SK-MEL-5 (cell line): ENCODE data around the gene TOMM22. TPM values are rescaled to one million over a fixed set of nuclear protein-coding genes. Genes with fewer than 3 reads are reported as not detected.

ENCODE experiments used
- DNase-seq: peaks from one replicate; pipeline ENCODE4 v3.0.0-alpha.2; 2016; ENCODE audit warnings: low read depth, low spot score
- in situ Hi-C: cut with HindIII; loops from 2 replicates; pipeline ENCODE4 v1.10.0; 2016; ENCODE audit warnings: low sequenced_read_pairs, high pct_unique_total_duplicates, low pct_unique_long_range_greater_than_20kb
- total RNA-seq: library from RNA; depleted of rRNA; stranded (reverse); fragments of >200 nt; shearing (Covaris generic); gene quantifications from 2 replicates; pipeline ENCODE4 v1.2.3, GENCODE V29; 2014; rRNA removed

TOMM22 gene
- total RNA-seq, 1 experiment from 2014 or later: 78.4 TPM

DNA sequence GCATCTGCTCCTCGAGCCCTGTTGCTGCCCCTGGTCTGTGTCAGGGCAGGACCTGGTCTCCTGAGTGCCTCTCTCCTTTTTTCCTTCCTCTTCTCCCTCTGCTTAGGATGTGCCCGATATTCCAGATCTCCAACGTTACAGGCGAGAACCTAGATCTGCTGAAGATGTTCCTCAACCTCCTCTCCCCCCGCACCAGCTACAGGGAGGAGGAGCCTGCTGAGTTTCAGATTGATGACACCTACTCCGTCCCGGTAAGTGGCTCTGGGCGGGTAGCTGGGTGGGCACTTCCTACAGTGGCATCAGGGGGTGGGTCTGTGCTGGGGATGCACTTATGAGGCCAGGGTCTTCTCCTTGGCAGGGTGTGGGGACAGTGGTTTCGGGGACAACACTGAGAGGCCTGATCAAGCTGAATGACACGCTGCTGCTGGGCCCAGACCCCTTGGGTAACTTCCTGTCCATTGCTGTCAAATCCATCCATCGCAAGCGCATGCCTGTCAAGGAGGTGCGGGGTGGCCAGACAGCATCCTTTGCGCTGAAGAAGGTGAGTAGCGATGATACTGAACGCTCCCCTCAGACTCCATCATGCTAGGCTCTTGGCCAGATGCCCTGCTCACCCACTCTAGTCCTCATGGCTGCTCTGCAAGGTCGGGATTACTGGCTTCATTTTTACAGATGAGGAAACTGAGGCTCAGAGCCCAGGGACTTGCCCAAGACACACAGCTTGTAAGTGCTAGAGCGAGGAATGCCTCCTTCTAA, 44.3 kb downstream of the TOMM22 start:
- in situ Hi-C loops: no loop called here
- no peak for DNase-seq

DNA sequence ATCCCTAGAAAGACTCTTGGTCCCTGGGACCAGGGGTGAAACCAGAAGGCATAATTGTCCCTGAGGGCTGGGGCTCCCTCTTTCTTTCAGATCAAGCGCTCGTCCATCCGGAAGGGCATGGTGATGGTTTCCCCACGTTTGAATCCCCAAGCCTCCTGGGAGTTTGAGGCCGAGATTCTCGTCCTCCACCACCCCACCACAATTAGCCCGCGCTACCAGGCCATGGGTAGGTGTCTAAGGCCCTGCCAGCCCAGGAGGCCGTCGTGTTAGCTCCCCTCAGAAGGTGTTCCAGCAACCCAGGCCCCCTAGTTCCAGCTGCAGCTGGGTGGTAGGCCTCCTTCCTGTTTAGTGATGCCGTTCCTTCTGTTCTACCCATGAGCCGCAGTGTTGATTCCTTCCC, 45.4 kb downstream of the TOMM22 start:
- DNase-seq: no peak
- in situ Hi-C loops: no loop called here

DNA sequence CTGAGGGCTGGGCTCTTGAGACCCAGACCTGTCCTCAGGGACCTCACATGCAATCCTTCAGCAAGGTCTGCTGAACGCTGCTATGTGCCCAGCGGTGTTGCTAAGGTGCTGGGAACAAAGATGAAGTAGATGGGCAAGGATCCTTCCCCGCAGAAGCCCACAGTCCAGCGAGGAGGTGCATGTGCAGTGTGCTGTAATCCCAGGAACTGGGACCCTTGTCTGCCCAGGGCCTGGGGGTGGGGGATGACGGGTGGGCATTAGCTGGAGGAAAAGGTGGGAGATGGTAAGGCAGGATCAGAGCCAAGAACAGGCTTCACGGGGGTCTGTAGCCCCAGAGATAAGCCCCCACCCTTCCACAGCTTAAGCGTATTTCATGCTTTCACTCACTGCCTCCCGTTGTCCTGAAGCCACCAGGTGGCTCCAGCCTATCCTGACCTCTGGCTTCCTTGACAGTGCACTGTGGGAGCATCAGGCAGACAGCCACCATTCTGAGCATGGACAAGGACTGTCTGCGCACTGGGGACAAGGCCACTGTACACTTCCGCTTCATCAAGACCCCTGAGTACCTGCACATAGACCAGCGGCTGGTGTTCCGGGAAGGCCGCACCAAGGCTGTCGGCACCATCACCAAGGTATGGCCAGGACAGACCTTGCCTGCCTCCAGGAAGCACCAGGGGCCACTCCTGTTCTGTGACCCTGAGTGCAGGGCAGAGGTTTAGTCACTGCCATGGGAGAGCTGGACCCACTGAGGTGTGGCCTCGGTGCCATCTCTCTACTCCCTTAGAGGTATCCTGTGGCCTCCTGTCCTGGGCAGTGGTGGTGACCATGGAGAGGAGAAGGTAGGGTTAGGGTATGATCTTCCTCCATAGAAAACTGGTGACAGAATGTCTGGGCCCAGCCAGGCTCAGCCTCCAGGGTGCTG, 46.0 kb downstream of the TOMM22 start:
- in situ Hi-C loops: no loop called here
- DNase-seq: no peak

DNA sequence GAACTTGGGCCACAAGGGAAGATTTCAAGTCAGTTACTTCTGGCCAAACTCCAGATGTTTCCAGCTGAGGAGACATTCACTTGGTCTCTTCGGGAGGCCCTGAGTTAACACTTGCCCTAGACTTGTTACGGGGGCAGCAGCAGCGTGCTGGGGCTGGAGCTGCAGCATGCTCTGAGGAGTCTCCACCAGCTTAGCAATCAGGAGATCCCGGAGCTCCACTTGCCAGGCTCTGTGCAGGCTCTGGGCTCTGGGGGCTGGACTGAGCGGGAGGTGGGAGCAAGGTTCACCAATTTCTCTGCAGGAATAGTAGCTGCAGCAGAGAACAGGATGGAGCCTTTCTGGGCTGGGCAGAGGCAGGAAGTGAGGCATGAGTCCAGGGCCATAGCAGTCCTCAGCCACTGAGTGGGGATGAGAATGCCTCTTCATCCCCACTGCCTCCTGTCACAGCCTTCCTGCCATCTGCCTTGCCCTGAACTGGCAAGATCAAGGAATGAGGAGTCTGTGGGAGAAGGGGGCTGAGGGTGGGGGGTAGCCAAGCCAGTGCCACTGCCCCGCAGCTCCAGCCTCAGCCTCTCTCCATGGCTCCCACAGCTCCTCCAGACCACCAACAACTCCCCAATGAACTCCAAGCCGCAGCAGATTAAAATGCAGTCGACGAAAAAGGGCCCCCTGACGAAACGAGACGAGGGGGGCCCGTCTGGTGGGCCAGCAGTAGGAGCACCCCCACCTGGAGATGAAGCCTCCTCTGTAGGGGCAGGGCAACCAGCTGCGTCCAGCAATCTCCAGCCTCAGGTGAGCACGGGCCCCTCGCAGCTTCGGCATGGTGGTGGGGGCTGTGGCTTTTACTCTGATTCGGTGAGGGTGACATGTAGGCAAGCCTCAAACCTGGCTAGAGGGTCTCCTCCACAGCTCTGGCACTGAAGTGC, 47.4 kb downstream of the TOMM22 start:
- DNase-seq: no peak

DNA sequence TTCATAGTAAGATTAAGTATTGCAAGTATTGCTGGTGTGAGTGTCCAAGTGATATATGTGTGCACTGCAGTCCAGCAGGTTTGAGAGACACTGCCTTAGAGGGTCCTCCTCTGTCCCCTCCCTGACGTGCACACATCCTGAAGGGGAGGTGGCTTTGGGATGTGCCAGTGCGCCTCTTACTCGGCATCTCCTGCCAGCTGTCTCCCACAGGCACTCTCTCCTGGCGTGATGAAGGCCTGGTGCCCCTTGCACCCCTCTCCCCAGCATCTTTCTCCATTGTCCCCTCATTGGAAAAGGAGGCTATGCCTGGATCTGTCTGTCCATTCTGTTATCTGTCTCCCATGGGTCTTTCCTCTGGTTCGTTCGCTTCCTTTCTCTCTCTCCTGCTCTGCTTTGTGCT, 48.2 kb downstream of the TOMM22 start:
- in situ Hi-C loops: no loop called here
- no peak for DNase-seq

More for the DNA sequence above, 47.4 kb downstream of the TOMM22 start:
- in situ Hi-C loops: no loop called here

DNA sequence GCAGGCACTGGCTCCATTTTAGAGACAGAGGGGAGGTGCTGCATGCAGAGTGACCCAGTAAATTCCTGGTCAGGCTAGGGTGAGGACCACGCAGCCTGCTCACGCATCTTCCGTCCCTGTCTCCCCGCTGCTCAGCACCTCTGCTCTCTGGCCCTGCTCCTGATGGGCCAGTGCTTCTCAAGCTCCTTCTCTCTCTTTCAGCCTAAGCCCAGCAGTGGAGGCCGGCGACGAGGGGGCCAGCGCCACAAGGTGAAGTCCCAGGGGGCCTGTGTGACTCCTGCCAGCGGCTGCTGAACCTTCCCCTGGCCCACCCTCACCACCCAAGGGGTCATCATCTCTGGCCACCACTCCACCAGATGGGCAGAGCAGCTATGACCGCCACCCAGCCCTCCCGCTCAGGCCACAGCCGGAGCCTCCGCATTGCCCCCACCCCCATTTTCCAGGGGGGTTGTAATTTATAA, 48.7 kb downstream of the TOMM22 start:
- no peak for DNase-seq
- in situ Hi-C loops: no loop called here

DNA sequence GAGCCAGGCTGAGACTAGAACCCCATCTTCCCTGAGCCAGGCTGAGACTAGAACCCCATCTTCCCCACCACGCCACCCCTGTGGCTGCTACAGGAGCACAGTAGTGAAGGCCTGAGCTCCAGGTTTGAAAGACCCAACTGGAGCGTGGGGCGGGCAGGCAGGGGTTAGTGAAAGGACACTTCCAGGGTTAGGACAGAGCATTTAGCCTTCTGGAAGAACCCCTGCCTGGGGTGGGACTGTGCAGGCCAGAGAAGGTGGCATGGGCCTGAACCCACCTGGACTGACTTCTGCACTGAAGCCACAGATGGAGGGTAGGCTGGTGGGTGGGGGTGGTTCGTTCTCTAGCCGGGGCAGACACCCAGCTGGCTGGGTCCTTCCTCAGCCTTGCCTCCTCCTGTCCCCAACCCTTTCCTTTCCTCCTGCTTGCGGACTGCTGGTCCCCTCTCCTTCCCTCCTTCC, 50.0 kb downstream of the TOMM22 start:
- in situ Hi-C loops: no loop called here
- DNase-seq: no peak

DNA sequence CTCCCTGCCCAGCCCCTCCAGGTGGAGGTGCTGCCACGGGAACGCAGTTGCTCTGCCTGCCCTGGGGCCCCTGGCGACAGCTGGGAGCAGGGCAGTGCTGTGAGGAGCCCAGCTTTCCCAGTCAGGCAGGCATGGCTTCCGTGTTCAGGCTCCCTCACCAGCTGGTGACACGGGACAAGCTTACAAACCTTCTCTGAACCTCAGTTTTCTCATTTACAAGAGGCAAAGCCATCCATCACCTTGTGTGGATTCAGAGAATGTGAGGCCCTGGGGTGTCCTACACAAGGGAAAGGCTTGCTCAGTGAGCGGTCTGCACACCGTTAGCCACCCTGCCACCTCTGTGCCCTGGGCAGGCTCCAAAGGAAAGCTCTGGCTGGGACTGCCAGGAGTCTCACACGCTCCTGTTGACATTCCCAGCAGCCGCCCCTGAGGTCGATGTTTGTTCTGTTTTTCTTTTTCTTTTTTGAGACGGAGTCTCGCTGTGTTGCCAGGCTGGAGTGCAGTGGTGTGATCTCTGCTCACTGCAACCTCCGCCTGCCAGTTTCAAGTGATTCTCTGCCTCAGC, 50.6 kb downstream of the TOMM22 start:
- in situ Hi-C loops: no loop called here
- DNase-seq: no peak

DNA sequence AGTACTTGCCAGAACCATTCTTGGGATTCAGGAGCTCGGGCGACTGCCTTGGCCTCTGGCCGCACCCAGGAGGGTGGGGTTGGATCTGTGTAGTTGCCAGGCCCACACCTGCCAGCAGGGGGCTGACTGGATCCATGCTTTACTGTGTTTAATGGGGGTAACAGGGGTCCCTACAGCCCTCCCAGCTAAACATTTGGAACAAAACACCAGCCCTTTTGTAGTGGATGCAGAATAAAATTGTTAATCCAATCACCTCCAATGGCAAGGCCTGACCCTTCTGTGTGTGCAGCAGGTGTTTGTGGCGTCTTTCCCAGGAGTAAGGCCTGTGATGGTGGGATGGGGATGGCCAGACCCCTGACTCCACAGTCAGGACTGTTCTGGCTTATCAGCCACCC, 51.6 kb downstream of the TOMM22 start:
- peak; percentile 33 for DNase-seq
- in situ Hi-C loops: no loop called here

DNA sequence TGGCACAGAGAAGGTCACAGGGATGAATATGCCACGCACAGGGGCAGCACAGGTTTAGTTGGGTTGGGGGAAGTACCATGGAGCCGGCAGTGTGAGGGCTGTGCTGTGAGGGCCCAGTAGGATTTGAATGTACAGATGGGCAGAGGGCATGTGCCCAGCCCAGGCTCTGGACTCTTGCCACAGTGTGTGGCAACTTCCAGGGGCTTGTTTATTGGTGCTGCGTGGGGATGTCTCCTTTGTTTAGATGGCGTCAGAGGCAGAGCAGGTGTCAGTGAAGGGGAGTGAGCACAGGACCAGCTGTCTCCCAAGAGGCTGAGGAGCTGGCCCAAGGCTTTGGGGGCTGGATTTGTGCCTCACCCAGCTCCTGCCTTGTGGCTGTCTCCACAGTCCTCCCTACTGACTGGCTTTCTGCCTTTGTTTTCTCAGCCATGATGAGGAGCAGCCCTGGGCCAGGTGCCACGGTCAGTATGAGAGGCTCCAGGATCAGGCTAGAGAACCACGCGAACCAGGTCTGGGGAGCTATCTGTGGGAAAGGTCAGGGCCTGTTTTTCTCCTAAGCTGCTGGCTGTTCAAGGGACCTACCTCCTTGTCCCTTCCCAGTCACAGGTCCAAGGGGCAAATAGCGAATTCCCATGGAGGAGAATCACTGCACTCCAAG, 52.1 kb downstream of the TOMM22 start:
- in situ Hi-C loops: no loop called here
- no peak for DNase-seq

DNA sequence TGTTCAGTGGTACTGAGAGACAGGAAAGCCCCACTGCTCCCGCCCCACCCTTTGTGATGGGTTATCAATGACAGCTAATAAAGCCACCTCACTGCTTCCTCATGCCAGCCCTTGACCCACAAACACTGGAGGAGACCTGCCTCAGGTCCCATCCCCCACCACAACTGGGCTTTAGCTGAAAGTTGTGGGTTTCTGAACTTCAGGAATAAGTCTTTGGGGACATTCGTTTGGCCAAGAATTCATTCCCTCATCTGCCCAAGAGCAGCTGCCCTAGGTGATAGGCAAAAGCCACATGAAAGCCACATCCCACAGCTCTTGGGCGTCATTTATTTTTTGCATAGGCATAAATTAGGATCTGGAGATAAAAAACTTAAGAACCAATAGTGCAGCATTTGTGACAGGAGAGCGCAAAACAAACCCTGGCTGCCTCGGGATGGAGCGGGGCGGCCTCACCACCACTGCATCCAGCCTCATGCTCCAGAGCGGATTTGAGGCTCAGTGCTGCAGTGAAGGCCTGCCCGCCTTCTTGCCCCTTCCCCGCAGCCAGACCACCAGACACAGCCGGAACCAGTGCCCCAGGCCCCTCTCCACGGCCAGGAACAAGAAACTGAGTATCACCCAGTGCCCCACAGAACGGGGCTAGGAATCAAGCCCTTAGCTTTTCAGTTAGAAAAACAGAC, 52.8 kb downstream of the TOMM22 start:
- DNase-seq: no peak
- in situ Hi-C loops: no loop called here

Other genes with a start within 250 kb of the TOMM22 start
- gene KCNJ4, start 226.8 kb upstream of the TOMM22 start, total RNA-seq: 0.16 and 0.29 TPM in 2 replicates
- 61.9 and 64.9 TPM in 2 replicates for gene KDELR3, start 213.9 kb upstream of the TOMM22 start, total RNA-seq
- 308 and 397 TPM in 2 replicates for gene DDX17, start 175.6 kb upstream of the TOMM22 start, total RNA-seq
- 0.45 TPM in 1 of 2 replicates, not detected in the other for gene DMC1, start 111.8 kb upstream of the TOMM22 start, total RNA-seq
- 1.2 and 1.8 TPM in 2 replicates for gene FAM227A, start 25.6 kb upstream of the TOMM22 start, total RNA-seq
- gene CBY1, start 25.3 kb upstream of the TOMM22 start, total RNA-seq: 12.1 and 14.9 TPM in 2 replicates
- 71.0 and 84.2 TPM in 2 replicates for gene JOSD1, start 19.0 kb downstream of the TOMM22 start, total RNA-seq
- 16.1 and 27.1 TPM in 2 replicates for gene GTPBP1, start 24.0 kb downstream of the TOMM22 start, total RNA-seq
- gene SUN2, start 74.0 kb downstream of the TOMM22 start, total RNA-seq: 30.0 and 30.7 TPM in 2 replicates
- gene DNAL4, start 112.2 kb downstream of the TOMM22 start, total RNA-seq: 14.4 and 16.7 TPM in 2 replicates
- 2.0 and 2.4 TPM in 2 replicates for gene NPTXR, start 162.1 kb downstream of the TOMM22 start, total RNA-seq
- 38.1 and 40.7 TPM in 2 replicates for gene CBX6, start 190.3 kb downstream of the TOMM22 start, total RNA-seq